Peyer's patch (tissue), 4 donors: Measurements from ENCODE around the gene LIPE. TPM values are rescaled to one million over a fixed set of nuclear protein-coding genes. Genes with fewer than 3 reads are reported as not detected.

Source experiments
- DNase-seq, 3 donors: peaks; one replicate each; pipeline ENCODE4 v3.0.0-alpha.2; 2017 to 2019
- H3K27ac ChIP-seq, 4 donors: fragments of 200-600 bp; sonication (generic); one replicate each; pipeline ENCODE4 v1.5.1; 2016 to 2019
- H3K27me3 ChIP-seq, 2 donors: fragments of 200-600 bp; sonication (generic); one replicate each; pipeline ENCODE4 v1.5.1; 2019
- H3K36me3 ChIP-seq, 3 donors: fragments of 200-600 bp; sonication (generic); one replicate each; pipeline ENCODE4 v1.5.1; 2016 to 2019
- H3K4me1 ChIP-seq, 4 donors: fragments of 200-600 bp; sonication (generic); one replicate each; pipeline ENCODE4 v1.5.1; 2016 to 2019
- H3K4me3 ChIP-seq, 4 donors: fragments of 200-600 bp; sonication (generic); 1 replicate in 3 of 4; 2 replicates in 1 of 4; pipeline ENCODE4 v1.5.1; 2016 to 2019; ENCODE audit warnings: mild to moderate bottlenecking in 1 of 4
- H3K9me3 ChIP-seq, 4 donors: fragments of 200-600 bp; sonication (generic); one replicate each; pipeline ENCODE4 v1.5.1; 2016 to 2019; ENCODE audit warnings: mild to moderate bottlenecking in 1 of 4
- POLR2A ChIP-seq, 2 donors: fragments of 450-650 bp; IDR thresholded peaks; one replicate each; pipeline ENCODE4 v1.5.1; 2017; ENCODE audit warnings: antibody characterized with exemption in 2 of 2, mild to moderate bottlenecking in 2 of 2, moderate library complexity in 2 of 2
- total RNA-seq, 4 donors: library from RNA; depleted of rRNA; stranded (reverse); fragments of >200 nt; gene quantifications; one replicate each; pipeline ENCODE4 v1.1.0, GENCODE V29; 2016
- TF ChIP-seq, protein P1 (sequence below), 6 experiments: fragments of 450-650 bp in 4 of 6; fragments of 200-600 bp in 2 of 6; sonication (generic) in 1 of 6; IDR thresholded peaks; one replicate each; pipeline ENCODE4 v1.5.1; 2017 to 2019; ENCODE audit warnings: antibody characterized with exemption in 6 of 6, mild to moderate bottlenecking in 3 of 6, moderate library complexity in 1 of 6

LIPE gene, protein sequence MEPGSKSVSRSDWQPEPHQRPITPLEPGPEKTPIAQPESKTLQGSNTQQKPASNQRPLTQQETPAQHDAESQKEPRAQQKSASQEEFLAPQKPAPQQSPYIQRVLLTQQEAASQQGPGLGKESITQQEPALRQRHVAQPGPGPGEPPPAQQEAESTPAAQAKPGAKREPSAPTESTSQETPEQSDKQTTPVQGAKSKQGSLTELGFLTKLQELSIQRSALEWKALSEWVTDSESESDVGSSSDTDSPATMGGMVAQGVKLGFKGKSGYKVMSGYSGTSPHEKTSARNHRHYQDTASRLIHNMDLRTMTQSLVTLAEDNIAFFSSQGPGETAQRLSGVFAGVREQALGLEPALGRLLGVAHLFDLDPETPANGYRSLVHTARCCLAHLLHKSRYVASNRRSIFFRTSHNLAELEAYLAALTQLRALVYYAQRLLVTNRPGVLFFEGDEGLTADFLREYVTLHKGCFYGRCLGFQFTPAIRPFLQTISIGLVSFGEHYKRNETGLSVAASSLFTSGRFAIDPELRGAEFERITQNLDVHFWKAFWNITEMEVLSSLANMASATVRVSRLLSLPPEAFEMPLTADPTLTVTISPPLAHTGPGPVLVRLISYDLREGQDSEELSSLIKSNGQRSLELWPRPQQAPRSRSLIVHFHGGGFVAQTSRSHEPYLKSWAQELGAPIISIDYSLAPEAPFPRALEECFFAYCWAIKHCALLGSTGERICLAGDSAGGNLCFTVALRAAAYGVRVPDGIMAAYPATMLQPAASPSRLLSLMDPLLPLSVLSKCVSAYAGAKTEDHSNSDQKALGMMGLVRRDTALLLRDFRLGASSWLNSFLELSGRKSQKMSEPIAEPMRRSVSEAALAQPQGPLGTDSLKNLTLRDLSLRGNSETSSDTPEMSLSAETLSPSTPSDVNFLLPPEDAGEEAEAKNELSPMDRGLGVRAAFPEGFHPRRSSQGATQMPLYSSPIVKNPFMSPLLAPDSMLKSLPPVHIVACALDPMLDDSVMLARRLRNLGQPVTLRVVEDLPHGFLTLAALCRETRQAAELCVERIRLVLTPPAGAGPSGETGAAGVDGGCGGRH
- total RNA-seq = 10 to 100 TPM; 28.9 to 46.6 (median 34.8) TPM

DNA sequence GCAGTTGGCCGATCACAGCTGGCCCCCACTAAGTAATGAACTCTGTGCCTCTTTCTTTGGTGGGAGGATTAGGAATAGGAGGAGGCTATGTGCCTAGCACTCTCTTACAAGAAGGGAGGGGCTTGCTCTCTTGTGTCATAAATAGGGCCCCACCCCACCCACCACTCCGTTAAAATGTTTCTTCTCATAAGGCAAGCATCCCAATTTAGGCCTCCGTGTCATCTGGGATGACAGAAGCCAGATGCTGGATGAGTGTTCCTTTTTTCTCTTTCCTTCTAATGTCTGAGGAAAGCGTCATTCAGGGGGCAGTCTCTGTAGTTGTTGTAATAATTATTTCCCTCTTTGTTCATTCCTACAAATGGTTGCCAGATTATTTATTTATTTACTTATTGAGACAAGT lies at the start of gene LIPE:
Gene LIPE, minus strand, starts transcription at position 76 of the 400 bp plus-strand sequence. CDS start 239 bp downstream, outside the sequence.
- H3K27ac ChIP-seq = no peak within 1 kb of the TSS
- H3K4me1 ChIP-seq = peaks cover 0 to 15% (median 8%) of the 10 kb centered on the region in 4 donors
- no peak within 1 kb of the TSS for H3K4me3 ChIP-seq
- no peaks in the 10 kb centered on the region for H3K27me3 ChIP-seq
- no peaks in the 10 kb centered on the region for H3K9me3 ChIP-seq
- no peak for TF ChIP-seq POLR2A (IDR thresholded peaks at IDR 0.05)
- TF ChIP-seq, protein P1, sequence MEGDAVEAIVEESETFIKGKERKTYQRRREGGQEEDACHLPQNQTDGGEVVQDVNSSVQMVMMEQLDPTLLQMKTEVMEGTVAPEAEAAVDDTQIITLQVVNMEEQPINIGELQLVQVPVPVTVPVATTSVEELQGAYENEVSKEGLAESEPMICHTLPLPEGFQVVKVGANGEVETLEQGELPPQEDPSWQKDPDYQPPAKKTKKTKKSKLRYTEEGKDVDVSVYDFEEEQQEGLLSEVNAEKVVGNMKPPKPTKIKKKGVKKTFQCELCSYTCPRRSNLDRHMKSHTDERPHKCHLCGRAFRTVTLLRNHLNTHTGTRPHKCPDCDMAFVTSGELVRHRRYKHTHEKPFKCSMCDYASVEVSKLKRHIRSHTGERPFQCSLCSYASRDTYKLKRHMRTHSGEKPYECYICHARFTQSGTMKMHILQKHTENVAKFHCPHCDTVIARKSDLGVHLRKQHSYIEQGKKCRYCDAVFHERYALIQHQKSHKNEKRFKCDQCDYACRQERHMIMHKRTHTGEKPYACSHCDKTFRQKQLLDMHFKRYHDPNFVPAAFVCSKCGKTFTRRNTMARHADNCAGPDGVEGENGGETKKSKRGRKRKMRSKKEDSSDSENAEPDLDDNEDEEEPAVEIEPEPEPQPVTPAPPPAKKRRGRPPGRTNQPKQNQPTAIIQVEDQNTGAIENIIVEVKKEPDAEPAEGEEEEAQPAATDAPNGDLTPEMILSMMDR (IDR thresholded peaks at IDR 0.05) = no peak
- no peak for DNase-seq
- no peaks in the 10 kb centered on the region for H3K36me3 ChIP-seq

DNA sequence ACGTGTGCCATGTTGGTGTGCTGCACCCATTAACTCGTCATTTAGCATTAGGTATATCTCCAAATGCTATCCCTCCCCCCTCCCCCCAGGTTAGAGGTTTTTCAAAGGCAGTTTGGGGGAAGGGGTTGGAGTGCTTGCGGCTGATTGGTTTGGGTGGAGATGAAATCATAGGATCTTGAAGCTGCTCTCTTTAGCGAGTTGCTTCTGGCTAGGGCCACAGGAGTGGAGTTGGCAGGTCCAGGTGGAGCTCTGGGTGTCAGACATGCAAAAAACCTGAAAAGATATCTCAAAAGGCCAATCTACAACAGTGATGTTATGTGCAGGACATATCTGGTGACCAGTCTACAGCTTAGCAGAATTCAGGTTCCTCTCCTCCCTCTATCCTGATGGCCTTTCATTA lies 48.2 kb upstream of the LIPE start:
- no peaks in the 10 kb centered on the region for H3K36me3 ChIP-seq
- H3K4me1 ChIP-seq = no peaks in the 10 kb centered on the region
- no peaks in the 10 kb centered on the region for H3K27me3 ChIP-seq
- H3K4me3 ChIP-seq = no peak overlapping the region
- no peak overlapping the region for H3K27ac ChIP-seq
- TF ChIP-seq, protein P1 (IDR thresholded peaks at IDR 0.05) = no peak
- TF ChIP-seq POLR2A (IDR thresholded peaks at IDR 0.05) = no peak
- no peak for DNase-seq
- no peaks in the 10 kb centered on the region for H3K9me3 ChIP-seq

DNA sequence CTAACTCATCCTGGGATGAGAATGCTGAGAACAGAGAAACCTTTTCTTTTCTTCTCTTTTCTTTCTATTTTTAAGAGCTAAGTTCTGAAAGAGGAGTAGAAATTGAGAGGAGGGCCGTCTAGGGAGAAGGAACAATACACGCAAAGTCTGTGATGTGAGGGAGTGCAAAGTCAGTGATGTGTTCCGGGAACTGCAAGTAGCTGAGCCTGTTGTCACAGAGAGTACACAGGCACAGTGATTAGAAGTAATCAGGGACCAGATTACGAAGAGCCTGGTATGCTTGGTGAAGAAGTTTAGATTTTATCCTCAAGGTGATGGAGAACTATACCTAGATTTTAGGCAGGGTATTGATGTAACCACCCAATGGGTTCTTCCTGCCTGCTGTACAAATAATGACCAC lies 47.6 kb upstream of the LIPE start:
- DNase-seq = no peak
- H3K27ac ChIP-seq = no peak overlapping the region
- no peaks in the 10 kb centered on the region for H3K4me1 ChIP-seq
- H3K36me3 ChIP-seq = no peaks in the 10 kb centered on the region
- no peak overlapping the region for H3K4me3 ChIP-seq
- TF ChIP-seq POLR2A (IDR thresholded peaks at IDR 0.05) = no peak
- TF ChIP-seq, protein P1 (IDR thresholded peaks at IDR 0.05) = no peak
- no peaks in the 10 kb centered on the region for H3K9me3 ChIP-seq
- no peaks in the 10 kb centered on the region for H3K27me3 ChIP-seq

DNA sequence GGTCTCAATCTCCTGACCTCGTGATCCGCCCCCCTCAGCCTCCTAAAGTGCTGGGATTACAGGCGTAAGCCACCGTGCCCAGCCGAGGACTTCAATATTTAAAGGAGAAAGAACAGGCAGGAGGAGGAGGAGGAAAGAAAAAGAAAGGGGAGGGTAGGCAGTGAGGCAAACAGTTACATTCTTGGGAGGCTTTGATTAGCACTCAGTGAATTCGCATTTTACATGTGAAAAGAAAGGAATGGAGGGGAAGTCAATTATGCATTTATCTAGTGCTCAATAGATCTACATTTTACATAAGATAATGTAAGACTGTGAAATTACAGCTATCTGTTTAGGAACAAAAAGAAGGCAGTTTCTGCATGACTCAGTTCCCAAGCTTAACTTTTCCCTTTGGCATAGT lies 46.5 kb upstream of the LIPE start:
- Histone ChIP-seq H3K9me3 (no peaks in the 10 kb centered on the region), H3K4me1 (no peaks in the 10 kb centered on the region), H3K36me3 (no peaks in the 10 kb centered on the region), H3K27ac (no peak overlapping the region), H3K4me3 (no peak overlapping the region), H3K27me3 (no peaks in the 10 kb centered on the region)
- DNase-seq = no peak
- no peak for TF ChIP-seq POLR2A (IDR thresholded peaks at IDR 0.05)
- TF ChIP-seq, protein P1 (IDR thresholded peaks at IDR 0.05) = no peak

DNA sequence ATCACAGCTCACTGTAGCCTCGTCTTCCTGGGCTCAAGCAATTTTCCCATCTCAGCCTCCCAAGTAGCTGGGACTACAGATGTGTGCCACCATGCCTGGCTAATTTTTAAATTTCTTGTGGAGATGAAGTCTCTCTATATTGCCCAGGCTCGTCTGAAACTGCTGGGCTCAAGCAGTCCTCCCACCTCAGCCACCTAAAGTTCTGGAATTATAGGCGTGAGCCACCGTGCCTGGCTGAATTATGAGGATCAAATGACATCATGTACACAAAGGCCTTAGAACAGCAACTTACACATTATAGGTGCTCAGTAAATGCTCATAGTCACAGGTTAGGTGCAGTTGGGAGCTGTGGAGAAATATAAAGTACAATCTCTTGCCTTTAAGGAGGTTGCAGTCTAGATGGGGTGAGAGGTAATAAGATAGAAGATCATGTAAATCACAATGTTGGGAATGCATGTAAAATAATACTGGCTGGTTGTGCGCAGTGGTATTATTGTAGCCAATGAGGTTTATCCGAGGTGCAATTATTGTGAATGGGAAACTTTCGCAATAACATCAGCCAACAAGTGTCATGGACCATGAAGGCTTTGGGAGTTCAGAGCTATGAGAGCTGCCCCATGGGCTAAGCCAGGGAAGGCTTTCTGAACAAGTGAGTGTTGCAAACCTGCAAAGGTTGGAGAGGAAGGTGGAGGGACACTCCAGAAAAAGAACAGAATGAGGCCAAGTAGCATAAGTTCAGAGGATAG lies 45.4 kb upstream of the LIPE start:
- Histone ChIP-seq H3K9me3 (no peaks in the 10 kb centered on the region), H3K4me1 (no peaks in the 10 kb centered on the region), H3K4me3 (no peak overlapping the region), H3K27ac (no peak overlapping the region), H3K36me3 (no peaks in the 10 kb centered on the region), H3K27me3 (no peaks in the 10 kb centered on the region)
- DNase-seq = no peak
- TF ChIP-seq, protein P1 (IDR thresholded peaks at IDR 0.05) = no peak
- no peak for TF ChIP-seq POLR2A (IDR thresholded peaks at IDR 0.05)
